Measurements from ENCODE around the gene SLC16A7.

Gene SLC16A7

GRCh38 chr12:59834659-59835474 is 239.0 kb downstream of the SLC16A7 start:
- no peak for DNase-seq

All from amygdala (tissue), 56 donors.